NOMO-1 (cell line): Measurements from ENCODE around the gene ZNF273.
A peak's percentile ranks its signal among the peaks of the same experiment; 100 is the strongest.
"Not testable (repeated sequence)": the region's sequence is repeated elsewhere in the genome, so short reads cannot be mapped to it uniquely, and the experiment has no call there.

Source experiments
- DNase-seq, 2 experiments: peaks; one replicate each; lab custom pipeline; 2025; ENCODE audit not compliant: unreplicated experiment in 2 of 2; lab: John Stamatoyannopoulos, UW

The ZNF273 gene

GRCh38 chr7:64902806-64903721, at the start of gene ZNF273:
Gene ZNF273, plus strand, starts transcription at chr7:64903273. Its CDS starts 45 bp downstream, at chr7:64903318.
- peak; percentile 88 to 91 for DNase-seq

DNA sequence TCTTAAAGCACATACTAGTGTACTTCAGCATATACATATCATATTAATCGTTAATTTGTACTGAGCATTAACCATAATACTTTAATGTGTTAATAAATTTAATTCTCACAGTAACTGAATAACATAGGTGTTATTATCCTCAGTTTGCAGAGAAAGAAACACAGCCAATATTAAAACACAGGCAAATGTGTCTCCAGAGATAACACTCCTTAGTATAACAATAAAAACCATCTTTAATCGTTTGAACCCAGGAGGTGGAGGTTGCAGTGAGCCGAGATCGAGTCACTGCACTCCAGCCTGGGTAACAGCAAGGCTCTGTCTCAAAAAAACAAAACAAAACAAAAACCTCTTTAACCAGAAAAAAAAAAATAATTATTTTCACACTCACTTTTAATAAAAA, 49.4 kb upstream of the ZNF273 start:
- no peak for DNase-seq

DNA sequence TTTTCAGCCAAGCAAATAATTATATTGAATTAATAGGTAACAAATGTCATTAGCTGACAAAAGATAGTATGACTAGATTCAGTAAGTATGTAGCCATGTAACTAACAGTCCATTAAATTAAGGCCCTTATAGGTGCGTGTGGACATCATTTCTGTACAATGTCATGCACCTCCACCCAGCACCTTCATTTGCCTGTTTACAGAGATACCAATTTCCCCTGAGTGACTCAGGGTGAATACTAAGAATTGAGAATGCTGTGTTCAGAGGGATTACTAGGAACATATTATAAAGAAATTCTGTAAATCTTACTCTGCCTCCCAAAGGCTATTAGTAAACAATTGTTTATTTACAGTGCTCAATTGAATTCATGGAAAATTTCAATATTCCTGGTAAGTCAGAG, 48.1 kb upstream of the ZNF273 start:
- DNase-seq = no peak

DNA sequence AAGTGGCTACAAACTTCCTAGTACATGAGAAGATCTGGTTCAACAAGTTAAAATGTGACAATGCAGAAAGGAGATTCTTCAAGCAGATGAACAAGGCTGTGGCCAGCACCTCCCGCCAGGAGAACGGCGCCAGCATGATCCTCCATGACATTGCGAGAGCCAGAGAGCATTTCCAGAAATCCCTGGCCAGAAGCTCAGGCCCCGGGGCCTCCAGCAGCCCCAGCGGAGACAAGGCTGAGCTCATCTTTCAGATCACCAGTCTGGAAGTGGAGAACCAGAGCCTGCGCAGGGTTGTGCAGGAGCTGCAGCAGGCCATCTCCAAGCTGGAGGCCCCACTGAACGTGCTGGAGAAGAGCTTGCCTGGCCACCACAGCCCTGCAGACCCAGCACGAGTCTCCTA, 40.1 kb upstream of the ZNF273 start:
- DNase-seq = no peak

GRCh38 chr7:64863530-64863929, 39.5 kb upstream of the ZNF273 start:
- not testable (repeated sequence) for DNase-seq

GRCh38 chr7:64863969-64864368, 39.1 kb upstream of the ZNF273 start:
- no peak for DNase-seq

DNA sequence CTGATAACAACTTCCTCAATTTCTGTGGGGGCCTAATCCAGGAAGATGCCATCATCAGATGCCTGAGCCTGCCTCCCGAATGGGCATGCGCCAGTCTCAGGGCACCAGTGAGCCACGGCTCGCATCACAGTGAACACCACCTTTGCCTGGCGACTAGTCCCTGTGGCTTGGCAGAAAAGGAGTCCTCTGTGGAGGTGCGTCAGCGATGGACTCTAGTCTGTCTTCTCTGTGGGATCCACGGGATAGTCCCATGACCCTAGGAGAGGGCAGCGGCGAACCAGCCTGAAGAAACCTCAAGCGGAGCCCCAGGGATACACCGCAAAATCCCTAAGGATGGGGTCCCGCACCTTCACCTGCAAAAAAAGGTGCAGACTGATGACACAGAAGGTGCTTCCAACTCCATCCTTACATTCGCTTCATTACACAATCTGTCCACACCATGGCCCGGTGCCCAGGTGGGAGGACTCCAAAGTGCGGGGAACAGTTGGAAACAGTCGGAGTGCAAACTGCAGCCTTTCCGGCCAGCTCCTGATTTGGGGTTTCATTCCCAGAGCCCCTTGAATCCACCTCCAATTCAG, 35.1 kb upstream of the ZNF273 start:
- DNase-seq = no peak

DNA sequence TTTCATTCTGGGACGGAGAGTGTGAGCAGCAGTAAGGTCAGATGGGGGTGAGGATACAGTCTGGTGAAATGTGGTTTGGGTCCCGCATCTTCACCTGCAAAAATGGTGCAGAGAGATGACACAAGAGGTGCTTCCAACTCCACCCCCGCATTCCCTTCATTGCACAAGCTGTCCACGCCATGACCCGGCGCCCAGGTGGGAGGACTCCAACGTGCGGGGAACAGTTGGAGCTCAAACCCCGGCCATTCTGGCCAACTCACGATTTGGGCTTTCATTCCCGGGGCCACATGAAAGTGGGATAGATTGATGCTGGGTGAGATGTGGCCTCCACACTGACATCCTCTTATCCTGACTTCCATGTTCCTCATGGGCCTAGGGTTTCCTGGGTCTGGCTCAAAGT, 34.6 kb upstream of the ZNF273 start:
- no peak for DNase-seq

GRCh38 chr7:64869121-64869725, 33.9 kb upstream of the ZNF273 start:
- DNase-seq = no peak

GRCh38 chr7:64869912-64870562, 33.0 kb upstream of the ZNF273 start:
- DNase-seq = no peak

DNA sequence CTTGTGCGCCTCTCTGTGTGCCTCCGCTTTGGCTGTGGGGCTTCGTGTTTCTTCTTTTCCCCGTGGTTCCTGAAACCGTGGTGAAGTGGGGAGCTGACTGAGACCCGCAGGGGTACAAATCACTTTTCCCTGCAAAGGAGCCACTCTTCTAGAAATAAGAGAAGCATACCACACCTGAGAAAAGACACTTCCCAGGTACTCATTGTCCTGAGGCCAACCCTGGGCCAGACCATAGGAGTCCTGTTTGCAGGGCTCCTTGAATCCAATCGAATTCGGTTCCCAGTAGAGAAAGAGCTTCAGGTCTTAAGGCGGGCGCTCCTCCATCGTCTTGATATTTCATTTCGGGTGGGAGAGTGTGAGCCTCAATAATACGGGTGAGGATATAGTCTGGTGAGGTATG, 32.4 kb upstream of the ZNF273 start:
- no peak for DNase-seq

DNA sequence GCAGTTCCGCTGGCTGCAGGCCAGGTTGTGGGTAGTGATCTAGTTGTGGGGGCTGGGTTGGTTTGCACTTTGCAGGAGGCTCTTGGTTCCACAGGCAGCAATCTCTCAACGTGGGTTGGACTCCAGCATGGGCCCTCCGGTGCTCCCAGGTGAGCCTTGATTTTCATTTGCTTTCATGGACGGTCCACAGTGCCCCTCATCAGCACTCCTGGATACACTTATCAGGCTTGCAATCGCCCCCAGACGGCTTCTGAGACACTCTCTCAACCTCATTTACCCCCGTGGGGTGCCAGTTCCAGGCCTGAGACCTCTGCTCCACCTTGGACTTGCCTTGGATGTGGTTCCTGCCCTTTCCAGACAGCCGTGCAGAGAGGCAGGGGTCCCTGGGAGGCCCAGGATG, 31.3 kb upstream of the ZNF273 start:
- DNase-seq = no peak

GRCh38 chr7:64872351-64873154, 30.5 kb upstream of the ZNF273 start:
- DNase-seq = no peak

- DNase-seq = no peak
Measured at GRCh38 chr7:64873155-64873500, 29.9 kb upstream of the ZNF273 start.

GRCh38 chr7:64873517-64873916, 29.6 kb upstream of the ZNF273 start:
- DNase-seq = no peak

DNA sequence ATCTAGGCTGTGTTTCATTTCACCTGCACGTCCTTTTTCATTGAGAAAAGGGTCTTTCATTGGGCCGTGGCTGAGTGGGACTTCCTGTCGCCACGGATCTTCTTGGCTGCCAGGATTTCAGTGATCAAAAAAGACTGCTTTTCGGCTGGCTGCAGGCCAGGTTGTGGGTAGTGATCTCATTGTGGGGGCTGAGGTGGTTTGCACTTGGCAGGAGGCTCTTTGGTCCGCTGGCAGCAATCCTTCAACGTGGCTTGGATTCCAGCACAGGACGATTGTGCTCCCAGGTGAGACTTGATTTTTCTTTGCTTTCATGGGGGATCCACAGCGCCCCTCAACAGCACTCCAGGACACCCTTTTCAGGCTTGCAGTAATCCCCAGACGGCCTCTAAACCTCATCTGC, 29.0 kb upstream of the ZNF273 start:
- no peak for DNase-seq

DNA sequence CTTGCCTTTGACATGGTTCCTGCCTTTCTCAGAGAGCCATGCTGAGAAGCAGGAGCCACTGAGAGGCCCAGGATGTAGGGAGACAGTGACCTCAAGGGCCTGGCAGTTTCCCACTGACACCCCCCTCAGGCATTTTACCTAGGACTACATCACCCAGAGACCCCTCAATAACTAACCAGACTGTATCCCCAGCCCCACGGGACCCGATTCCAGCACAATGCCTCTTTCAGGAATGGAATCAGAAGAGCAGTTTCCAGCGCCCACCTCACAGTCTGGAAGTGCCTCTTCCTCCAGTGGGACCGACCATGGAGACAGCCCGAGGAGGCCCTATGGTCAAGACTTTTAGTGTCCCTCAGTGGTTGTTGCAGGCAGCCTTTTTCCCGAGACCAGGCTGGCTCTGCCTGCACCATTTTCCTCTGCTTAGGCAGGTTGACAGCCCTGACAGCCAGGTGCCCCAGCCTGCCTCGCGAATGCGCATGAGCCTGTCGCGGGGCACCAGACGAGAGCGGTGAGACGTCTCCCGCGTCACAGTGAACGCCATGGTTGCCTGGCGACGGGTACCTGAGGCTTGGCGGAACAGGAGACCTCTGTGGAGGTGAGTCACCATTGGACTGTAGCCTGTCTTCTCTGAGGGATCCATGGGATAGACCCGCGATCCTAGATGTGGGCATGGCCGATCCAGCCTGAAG, 28.4 kb upstream of the ZNF273 start:
- DNase-seq = no peak

DNA sequence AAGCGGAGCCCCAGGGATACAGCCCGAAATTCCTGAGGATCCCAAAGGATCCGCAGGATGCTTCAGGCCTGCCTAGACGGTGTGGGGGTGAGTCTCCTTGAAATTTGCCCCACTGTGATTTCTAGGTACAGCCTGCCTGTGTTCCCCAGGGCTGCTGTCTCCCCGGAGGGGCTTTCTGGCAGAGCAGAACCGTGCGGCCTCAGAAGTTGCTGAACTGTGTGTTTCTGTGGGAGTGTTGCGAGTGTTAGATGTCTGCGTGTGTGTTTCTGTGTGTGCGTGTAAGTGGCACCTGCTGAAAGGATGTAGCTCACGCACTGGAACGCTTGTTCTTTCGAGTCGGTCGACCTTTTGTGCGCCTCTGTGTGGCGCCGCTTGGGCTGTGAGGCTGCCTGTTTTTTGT, 27.8 kb upstream of the ZNF273 start:
- no peak for DNase-seq

- DNase-seq = no peak
Measured at GRCh38 chr7:64875658-64876406, 27.2 kb upstream of the ZNF273 start.
